ENCODE measurements around the gene PIP5K1B.

GRCh38 chr9:68876273-68876672, 171.2 kb downstream of the PIP5K1B start:
- TF ChIP-seq YY1 (IDR thresholded peaks at IDR 0.05; ENCODE audit: low read depth) (no peak), FOXM1 (IDR thresholded peaks at IDR 0.05; ENCODE audit: borderline replicate concordance, low read depth) (no peak), TCF12 (IDR thresholded peaks at IDR 0.05; ENCODE audit: low read depth) (no peak), TAF1 (IDR thresholded peaks at IDR 0.05; ENCODE audit: low read depth) (no peak), MAX (IDR thresholded peaks at IDR 0.05) (no peak), CEBPB (IDR thresholded peaks at IDR 0.05) (no peak), REST (IDR thresholded peaks at IDR 0.05; ENCODE audit: low read depth) (no peak), EP300 (IDR thresholded peaks at IDR 0.05; ENCODE audit: borderline replicate concordance) (no peak), RAD21 (IDR thresholded peaks at IDR 0.05; ENCODE audit: low read depth) (no peak), NFIC (IDR thresholded peaks at IDR 0.05) (no peak), USF1 (IDR thresholded peaks at IDR 0.05) (no peak), EGR1 (IDR thresholded peaks at IDR 0.05) (no peak)
